ENCODE measurements around the gene RTP3.
"Not testable (repeated sequence)": the region's sequence is repeated elsewhere in the genome, so short reads cannot be mapped to it uniquely, and the experiment has no call there.

Gene RTP3

GRCh38 chr3:46519952-46520351, 22.2 kb downstream of the RTP3 start:
- no peak for DNase-seq (ENCODE audit: low read depth)

- DNase-seq (ENCODE audit: low read depth): no peak
These were observed 22.8 kb downstream of the RTP3 start for GRCh38 chr3:46520531-46520930.

DNA sequence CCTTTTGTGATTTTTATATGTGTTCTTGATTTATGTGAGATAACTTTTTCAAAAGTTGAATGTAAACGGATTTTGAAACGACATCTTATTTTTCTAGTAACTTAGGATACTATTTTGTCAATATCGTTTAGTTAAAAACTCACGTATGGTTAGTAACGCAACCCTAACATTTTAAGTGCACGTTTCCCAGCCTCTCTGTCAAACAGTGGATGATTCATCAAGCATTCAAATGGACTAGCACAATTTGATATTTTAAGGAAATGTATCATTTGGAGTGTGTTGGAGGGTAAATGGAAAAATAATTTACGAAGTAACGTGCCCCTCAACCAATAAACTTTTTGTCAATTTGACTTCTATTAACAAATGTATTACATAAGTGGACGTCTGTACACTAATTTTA, 23.3 kb downstream of the RTP3 start:
- DNase-seq (ENCODE audit: low read depth): no peak

DNA sequence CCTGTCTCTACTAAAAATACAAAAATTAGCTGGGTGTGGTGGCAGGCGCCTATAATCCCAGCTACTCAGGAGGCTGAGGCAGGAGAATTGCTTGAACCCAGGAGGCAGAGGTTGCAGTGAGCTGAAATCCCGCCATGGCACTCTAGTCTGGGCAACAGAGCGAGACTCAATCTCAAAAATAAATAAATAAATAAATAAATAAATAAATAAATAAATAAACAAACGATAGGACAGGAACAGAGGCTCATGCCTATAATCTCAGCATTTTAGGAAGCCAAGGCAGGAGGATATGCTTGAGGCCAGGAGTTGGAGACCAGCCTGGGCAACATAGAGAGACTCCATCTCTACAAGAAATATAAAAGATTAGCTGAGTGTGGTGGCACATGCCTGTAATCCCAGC, 24.4 kb downstream of the RTP3 start:
- not testable (repeated sequence) for DNase-seq (ENCODE audit: low read depth)

GRCh38 chr3:46523556-46523955, 25.8 kb downstream of the RTP3 start:
- DNase-seq (ENCODE audit: low read depth): no peak

DNA sequence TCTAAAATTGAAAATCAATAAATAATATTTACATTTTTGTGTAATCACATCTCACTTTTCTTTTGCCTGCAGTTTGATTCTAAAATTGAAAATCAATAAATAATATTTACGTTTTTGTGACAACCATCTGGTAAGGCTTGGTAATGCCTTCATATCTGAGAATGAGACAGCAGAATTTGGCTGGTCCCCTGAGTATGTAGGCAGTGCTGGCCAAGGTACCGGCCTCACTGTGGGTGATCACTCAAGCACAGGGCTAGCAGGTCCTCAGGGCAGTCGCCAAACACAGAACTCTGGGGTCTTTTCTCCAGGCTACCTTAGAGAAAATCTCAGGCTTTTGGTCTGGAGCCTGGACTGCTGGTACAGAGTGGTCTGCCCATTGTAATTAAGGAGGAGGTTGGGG, 26.2 kb downstream of the RTP3 start:
- DNase-seq (ENCODE audit: low read depth): no peak

- no peak for DNase-seq (ENCODE audit: low read depth)
These were observed 27.1 kb downstream of the RTP3 start for GRCh38 chr3:46524832-46525231.

- DNase-seq (ENCODE audit: low read depth): no peak
These were observed 29.5 kb downstream of the RTP3 start for GRCh38 chr3:46527239-46527638.

- DNase-seq (ENCODE audit: low read depth): no peak
These were observed 35.3 kb downstream of the RTP3 start for GRCh38 chr3:46533091-46533490.

GRCh38 chr3:46535746-46536145, 38.0 kb downstream of the RTP3 start:
- DNase-seq (ENCODE audit: low read depth): no peak

GRCh38 chr3:46536758-46537157, 39.0 kb downstream of the RTP3 start:
- no peak for DNase-seq (ENCODE audit: low read depth)

GRCh38 chr3:46537316-46537715, 39.5 kb downstream of the RTP3 start:
- DNase-seq (ENCODE audit: low read depth): no peak

DNA sequence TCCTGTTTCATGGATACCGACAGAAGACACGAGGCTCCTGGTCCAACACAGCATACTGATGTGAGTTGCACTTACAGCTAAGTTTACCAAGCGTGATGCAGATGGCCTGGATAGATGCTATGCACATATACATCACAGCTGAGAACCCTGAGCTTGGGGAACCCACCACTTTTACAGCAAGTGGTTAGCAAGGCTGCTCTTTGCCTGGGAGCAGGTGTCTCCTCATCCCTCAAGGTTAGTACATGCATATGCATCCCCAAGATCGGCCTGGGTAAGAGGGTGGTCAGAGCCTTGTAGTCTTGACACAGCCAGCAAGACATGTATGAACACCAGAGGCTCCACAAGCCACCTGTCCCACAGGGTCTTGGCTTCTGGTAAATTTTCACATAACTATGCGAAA, 40.0 kb downstream of the RTP3 start:
- no peak for DNase-seq (ENCODE audit: low read depth)

GRCh38 chr3:46538425-46538802, 40.6 kb downstream of the RTP3 start:
- not testable (repeated sequence) for DNase-seq (ENCODE audit: low read depth)

DNA sequence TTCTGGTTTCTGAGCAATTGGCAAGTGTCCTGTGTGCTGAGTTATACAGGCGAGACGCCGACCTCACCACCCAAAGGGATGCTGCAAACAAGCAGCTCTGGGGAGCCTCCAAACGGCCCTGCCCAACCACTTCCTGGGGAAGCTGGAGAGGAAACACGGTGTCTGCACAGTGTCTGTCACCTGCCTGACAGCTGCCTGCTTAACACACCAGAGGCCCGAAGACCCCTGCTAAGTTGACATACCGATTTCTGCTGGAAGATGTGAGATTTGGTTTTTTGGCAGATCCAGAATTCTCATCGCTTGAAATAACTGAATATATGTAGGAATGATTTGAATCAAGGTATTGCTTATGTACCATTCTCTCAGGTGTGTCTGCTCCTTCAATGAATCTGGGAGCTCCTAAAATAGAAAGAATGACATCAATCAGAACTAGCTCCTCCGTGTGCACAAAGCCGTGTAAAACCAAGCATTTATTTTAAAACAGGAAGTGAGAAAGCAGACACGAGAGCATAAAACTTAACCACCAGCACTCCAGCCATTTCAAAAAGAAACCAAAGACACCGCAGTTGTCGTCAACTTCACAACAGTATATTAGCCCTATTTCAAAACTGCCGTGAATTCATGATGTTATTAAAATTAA, 41.1 kb downstream of the RTP3 start:
- DNase-seq (ENCODE audit: low read depth): peak; percentile 55

GRCh38 chr3:46539443-46540005, 41.7 kb downstream of the RTP3 start:
- no peak for DNase-seq (ENCODE audit: low read depth)

DNA sequence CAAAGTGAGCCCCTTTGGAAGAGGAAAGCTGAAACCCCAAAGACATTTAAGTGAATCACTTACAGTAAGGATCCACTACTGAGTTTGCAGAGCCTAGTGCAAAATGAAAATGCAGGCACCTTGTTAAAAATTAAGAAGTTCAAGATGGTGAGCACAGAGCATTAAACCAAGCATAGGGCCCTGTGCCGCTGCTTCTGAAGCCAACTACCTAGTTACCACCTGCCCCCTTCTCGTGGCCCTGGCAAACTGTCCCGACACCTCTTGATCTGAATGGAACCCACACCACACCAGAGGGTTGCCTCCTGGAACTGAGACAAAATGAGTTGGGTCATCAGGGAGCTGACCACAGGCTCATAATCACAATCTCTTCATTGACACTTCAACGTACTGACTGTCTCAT, 42.8 kb downstream of the RTP3 start:
- no peak for DNase-seq (ENCODE audit: low read depth)

DNA sequence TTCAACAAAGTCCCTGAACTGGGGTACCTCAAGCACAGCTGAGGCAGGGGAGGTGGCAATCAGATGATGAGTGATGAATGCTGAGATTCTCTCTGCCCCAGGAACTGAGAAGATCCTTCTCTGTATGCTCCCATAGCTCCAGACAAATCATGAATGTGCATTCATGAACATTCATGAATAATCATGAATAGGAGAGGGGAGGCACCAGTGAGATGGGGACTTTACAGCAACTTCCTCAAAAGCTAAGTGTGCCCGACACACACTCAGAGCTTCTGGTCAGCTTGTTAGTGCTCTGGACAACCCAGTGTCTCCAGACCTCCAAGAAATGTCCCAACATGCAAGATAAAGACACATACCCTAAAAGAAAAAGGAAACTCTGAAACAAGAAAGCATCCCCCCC, 44.1 kb downstream of the RTP3 start:
- DNase-seq (ENCODE audit: low read depth): no peak

- DNase-seq (ENCODE audit: low read depth): no peak
These were observed 44.6 kb downstream of the RTP3 start for GRCh38 chr3:46542344-46542743.

GRCh38 chr3:46542801-46543201, 45.0 kb downstream of the RTP3 start:
- no peak for DNase-seq (ENCODE audit: low read depth)

GRCh38 chr3:46544771-46545503, 47.2 kb downstream of the RTP3 start:
- no peak for DNase-seq (ENCODE audit: low read depth)

- no peak for DNase-seq (ENCODE audit: low read depth)
These were observed 48.2 kb downstream of the RTP3 start for GRCh38 chr3:46545818-46546630.

Data from stimulated activated CD8-positive, alpha-beta memory T cell treated with anti-CD3 and anti-CD28 coated beads, Interleukin-4, amount 100 ng/mL, for 24 hours (primary cell).